Endodermal cell (in vitro differentiated cells): Measurements from ENCODE around the gene COL23A1. TPM values are rescaled to one million over a fixed set of nuclear protein-coding genes. Genes with fewer than 3 reads are reported as not detected.

Experiments
- DNase-seq: peaks from one replicate; pipeline ENCODE4 v3.0.0-alpha.2; 2017
- H3K27ac ChIP-seq: 2 replicates; pipeline ENCODE4 v1.5.1; 2013; ENCODE audit warnings: mild to moderate bottlenecking, low read depth, low read length, moderate library complexity
- H3K27me3 ChIP-seq: 2 replicates; pipeline ENCODE4 v1.6.1; 2013; ENCODE audit warnings: mild to moderate bottlenecking, low read length, moderate library complexity; ENCODE audit not compliant: insufficient read depth, control insufficient read depth, poor library complexity, severe bottlenecking
- H3K36me3 ChIP-seq: 2 replicates; pipeline ENCODE4 v1.7.0; 2013; ENCODE audit warnings: mild to moderate bottlenecking, low read length, moderate library complexity; ENCODE audit not compliant: control insufficient read depth, insufficient read depth
- H3K4me1 ChIP-seq: one replicate; pipeline ENCODE4 v1.7.0; 2013; ENCODE audit warnings: low read length; ENCODE audit not compliant: control insufficient read depth, insufficient read depth
- H3K4me3 ChIP-seq: 2 replicates; pipeline ENCODE4 v1.5.1; 2013; ENCODE audit warnings: mild to moderate bottlenecking, low read length, moderate library complexity
- H3K9ac ChIP-seq: 2 replicates; pipeline ENCODE4 v1.6.1; 2013; ENCODE audit warnings: mild to moderate bottlenecking, low read length, moderate library complexity; ENCODE audit not compliant: poor library complexity, severe bottlenecking; ENCODE audit errors: extremely low read depth
- H3K9me3 ChIP-seq: 2 replicates; pipeline ENCODE4 v1.6.1; 2013; ENCODE audit warnings: mild to moderate bottlenecking, low read length, moderate library complexity; ENCODE audit not compliant: control insufficient read depth
- H3K27ac Mint-ChIP-seq: 2 replicates; pipeline ENCODE4 v1.8.0; 2020; ENCODE audit warnings: mixed read lengths
- H3K27me3 Mint-ChIP-seq: 2 replicates; pipeline ENCODE4 v1.8.0; 2021; ENCODE audit warnings: mild to moderate bottlenecking, mixed read lengths; ENCODE audit not compliant: insufficient read depth
- H3K36me3 Mint-ChIP-seq: 2 replicates; pipeline ENCODE4 v1.8.0; 2020; ENCODE audit warnings: low read depth, mixed read lengths
- H3K4me1 Mint-ChIP-seq: 2 replicates; pipeline ENCODE4 v1.8.0; 2020; ENCODE audit warnings: mixed read lengths
- H3K4me3 Mint-ChIP-seq: 2 replicates; pipeline ENCODE4 v1.8.0; 2020; ENCODE audit warnings: mild to moderate bottlenecking, moderate library complexity, mixed read lengths
- H3K9me3 Mint-ChIP-seq: 2 replicates; pipeline ENCODE4 v1.8.0; 2020; ENCODE audit warnings: mild to moderate bottlenecking, mixed read lengths
- CTCF ChIP-seq: fragments of 200-600 bp; sonication (generic); conservative IDR thresholded peaks from 2 replicates; pipeline ENCODE4 v1.5.0; 2021; ENCODE audit warnings: antibody characterized with exemption, mild to moderate bottlenecking
- WGBS, 2 experiments: methylation state at CpG; one replicate each; pipeline versions ENCODE4 v1.1.5 to v1.1.7; 2013; ENCODE audit warnings: missing lambda C conversion rate in 2 of 2, mixed read lengths in 1 of 2; ENCODE audit not compliant: insufficient coverage in 1 of 2, insufficient read length in 1 of 2; 5-methylcytosine and 5-hydroxymethylcytosine counted together
- total RNA-seq, 2 donors: library from RNA; stranded (reverse); fragmentation: NEBNext Ultra II Directional in 1 of 2; extraction: Animal tissue kit (Norgen Biotek cat#: 25700) in 1 of 2; gene quantifications; 2 replicates in 1 of 2; 3 replicates in 1 of 2; pipeline ENCODE4 v1.2.1, GENCODE V29; 2021

Gene COL23A1
- total RNA-seq, 2 donors from 2014 or later, result 50.2 to 71.3 TPM

DNA sequence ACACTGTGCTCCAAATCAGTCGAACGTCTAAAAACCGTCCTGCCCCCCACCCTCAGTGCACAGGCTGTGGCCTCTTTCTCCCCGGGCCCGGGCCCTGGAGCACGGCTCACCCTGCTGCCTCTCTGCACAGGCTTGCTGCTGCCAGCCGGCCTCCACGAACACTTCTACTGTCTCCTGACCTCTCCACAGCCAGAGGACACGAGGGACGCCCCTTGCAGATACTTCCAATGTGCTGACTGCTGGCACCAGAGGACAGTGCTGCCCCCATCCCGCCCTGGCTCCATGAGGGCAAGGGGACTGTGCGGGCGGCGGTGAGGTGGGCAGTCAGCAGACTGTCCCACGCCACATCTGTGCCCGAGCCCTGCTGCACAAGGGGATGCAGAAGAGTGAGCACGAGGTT is 174.8 kb downstream of the COL23A1 start:
- peak overlapping the region; percentile 46 for H3K27ac Mint-ChIP-seq
- 84 to 91% methylated on average over 11 to 17 of the region's 17 CpGs for WGBS, 2 experiments
- no peak for TF ChIP-seq CTCF

GRCh38 chr5:178413988-178414387 is 176.2 kb downstream of the COL23A1 start:
- WGBS, 2 experiments, result 79 to 88% methylated on average over 4 of the region's 4 CpGs
- Histone ChIP-seq H3K4me1 (peaks cover 3% of the 10 kb centered on the region), H3K36me3 (no peaks in the 10 kb centered on the region), H3K27me3 (no peaks in the 10 kb centered on the region), H3K27ac (no peak overlapping the region), H3K9ac (no peak overlapping the region), H3K4me3 (no peak overlapping the region), H3K9me3 (no peaks in the 10 kb centered on the region)
- no peak overlapping the region for H3K4me3 Mint-ChIP-seq
- no peaks in the 10 kb centered on the region for H3K27me3 Mint-ChIP-seq
- peaks cover 20% of the 10 kb centered on the region for H3K4me1 Mint-ChIP-seq
- H3K9me3 Mint-ChIP-seq, result no peaks in the 10 kb centered on the region
- peak; percentile 65 for DNase-seq
- no peak for TF ChIP-seq CTCF
- no peaks in the 10 kb centered on the region for H3K36me3 Mint-ChIP-seq
- H3K27ac Mint-ChIP-seq, result peak overlapping the region; percentile 26

More for the DNA sequence above, 174.8 kb downstream of the COL23A1 start:
- Histone ChIP-seq H3K27me3 (no peaks in the 10 kb centered on the region), H3K9ac (no peak overlapping the region), H3K9me3 (no peaks in the 10 kb centered on the region), H3K4me3 (no peak overlapping the region), H3K4me1 (peaks cover 3% of the 10 kb centered on the region), H3K36me3 (no peaks in the 10 kb centered on the region), H3K27ac (no peak overlapping the region)
- peaks cover 31% of the 10 kb centered on the region for H3K4me1 Mint-ChIP-seq
- no peaks in the 10 kb centered on the region for H3K36me3 Mint-ChIP-seq
- H3K4me3 Mint-ChIP-seq, result no peak overlapping the region
- H3K27me3 Mint-ChIP-seq, result no peaks in the 10 kb centered on the region
- peak; percentile 38 for DNase-seq
- no peaks in the 10 kb centered on the region for H3K9me3 Mint-ChIP-seq

DNA sequence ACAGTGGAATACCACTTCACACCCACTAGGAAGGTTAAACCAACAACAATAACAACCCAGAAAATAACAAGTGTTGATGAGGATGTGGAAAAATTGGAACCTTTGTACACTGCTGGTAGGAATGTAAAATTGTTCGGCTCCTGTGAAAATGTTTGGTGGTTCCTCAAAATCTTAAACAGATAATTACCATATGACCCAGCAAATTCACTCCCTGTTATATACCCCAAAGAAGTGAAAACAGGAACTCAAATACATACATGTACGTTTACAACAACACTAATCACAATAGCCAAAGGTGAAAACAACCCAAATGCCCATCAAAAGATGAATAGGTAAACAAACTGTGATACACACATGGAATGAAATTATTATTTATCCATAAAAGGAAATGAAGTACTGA is 179.1 kb downstream of the COL23A1 start:
- no peak for DNase-seq
- WGBS, 2 experiments, result 88% methylated on average over 2 of the region's 2 CpGs; no CpG with 5 or more reads in 1 of the 2 experiments
- H3K9me3 ChIP-seq, result no peaks in the 10 kb centered on the region
- H3K9ac ChIP-seq, result no peak overlapping the region
- no peaks in the 10 kb centered on the region for H3K27me3 ChIP-seq
- H3K27ac ChIP-seq, result no peak overlapping the region
- H3K4me1 ChIP-seq, result peaks cover 3% of the 10 kb centered on the region
- no peaks in the 10 kb centered on the region for H3K36me3 ChIP-seq
- Mint-ChIP-seq H3K36me3 (peaks cover 6% of the 10 kb centered on the region), H3K9me3 (peaks cover 7% of the 10 kb centered on the region), H3K4me3 (no peak overlapping the region), H3K4me1 (peaks cover 8% of the 10 kb centered on the region), H3K27ac (no peak overlapping the region), H3K27me3 (no peaks in the 10 kb centered on the region)
- TF ChIP-seq CTCF, result no peak
- H3K4me3 ChIP-seq, result no peak overlapping the region
